NCI-H2029 treated with DMSO at 0.1 percent for 48 hours (cell line): ENCODE results near the gene SELENOK.

Source experiments
- DNase-seq: peaks from one replicate; lab custom pipeline; 2025; lab: John Stamatoyannopoulos, UW

The SELENOK gene

DNA sequence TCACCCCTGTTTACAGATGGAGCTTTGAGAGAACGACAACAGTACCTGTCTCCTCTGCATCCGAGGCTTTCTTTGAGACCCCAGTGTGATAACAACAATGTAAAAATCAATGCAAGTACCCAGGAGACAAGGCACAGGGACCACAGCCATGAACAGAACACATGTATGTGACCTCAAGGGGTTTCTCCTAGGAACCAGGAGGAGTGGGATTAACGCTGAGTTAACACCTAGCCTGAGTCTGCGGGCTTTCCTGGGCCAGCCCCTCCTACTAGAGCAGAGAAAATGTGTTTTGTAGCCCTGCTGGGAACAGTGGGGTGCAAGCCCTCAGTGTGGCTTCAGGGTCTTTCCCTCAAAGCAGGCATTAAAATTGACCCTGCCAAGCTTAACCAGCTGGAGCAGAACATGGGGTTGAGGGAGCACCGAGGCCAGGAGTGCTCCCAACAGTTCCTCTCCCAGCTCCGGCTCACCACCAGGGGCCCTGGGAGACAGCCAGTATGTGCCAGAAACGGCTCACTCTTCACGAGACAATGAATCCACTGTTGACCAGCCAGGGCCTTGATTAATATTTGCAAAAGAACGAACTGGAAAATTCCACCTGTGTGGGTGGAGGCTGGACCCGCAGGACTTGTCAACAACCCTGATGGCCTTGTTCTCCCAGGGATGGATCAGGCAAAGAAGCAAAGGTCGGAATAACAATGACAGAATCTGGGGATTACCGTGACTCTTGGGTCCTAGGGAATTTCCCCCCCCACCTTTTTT lies 49.0 kb downstream of the SELENOK start:
- peak; percentile 56 for DNase-seq

- DNase-seq = no peak
These were observed 50.4 kb downstream of the SELENOK start for GRCh38 chr3:53841296-53841695.

- DNase-seq = no peak
These were observed 54.3 kb downstream of the SELENOK start for GRCh38 chr3:53837331-53837730.

- DNase-seq = no peak
These were observed 55.4 kb downstream of the SELENOK start for GRCh38 chr3:53836084-53836872.

DNA sequence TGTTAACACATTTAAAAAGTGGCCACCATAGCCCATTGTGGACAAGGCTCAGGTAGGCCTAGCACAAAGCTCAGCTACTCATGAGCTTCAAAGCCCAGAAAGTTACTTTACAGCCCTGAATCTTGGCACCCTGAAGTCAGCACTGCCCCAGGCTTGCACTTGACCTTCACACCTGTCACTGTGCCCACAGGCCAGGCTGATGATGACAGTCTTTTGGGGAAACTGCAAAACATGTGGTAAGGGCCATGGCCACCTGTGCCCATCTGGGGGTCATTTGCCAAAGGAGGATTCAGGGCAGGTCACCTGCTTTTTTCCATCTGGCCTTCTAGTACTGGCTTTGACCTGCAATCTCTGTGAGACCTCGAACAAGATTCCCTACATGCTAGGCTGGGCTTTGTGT lies 56.4 kb downstream of the SELENOK start:
- no peak for DNase-seq

GRCh38 chr3:53834429-53835095 lies 57.1 kb downstream of the SELENOK start:
- DNase-seq = no peak
